K562 (cell line): ENCODE data around the gene SLC39A3. TPM values are rescaled to one million over a fixed set of nuclear protein-coding genes. Genes with fewer than 3 reads are reported as not detected.

Experiments used
- ATAC-seq: fragments of 200-7000 bp; cut with Tn5 transposase; 3 replicates; pipeline ENCODE4 v1.9.1; 2020; ENCODE audit warnings: moderate library complexity
- BruUV-seq: library from RNA; stranded (reverse); fragments of 400-500 nt; replicated peaks from 2 replicates; lab custom pipeline; 2021; lab: Mats Ljungman, UMichigan
- CTCF ChIA-PET: fragments of 300-600 bp; formaldehyde crosslinking; extraction: SDS; loops from one replicate; lab custom pipeline; 2021; ENCODE audit warnings: low intra/inter-chr PET ratio; lab: Yijun Ruan, JAX
- POLR2A ChIA-PET: fragments of 300-600, 350-650 bp; sonication (Branson Sonifier 250); formaldehyde crosslinking; extraction: SDS; loops from one replicate; lab custom pipeline; 2021; ENCODE audit warnings: antibody characterized with exemption, inconsistent platforms; lab: Yijun Ruan, JAX
- DNase-seq, 4 experiments: peaks; one replicate each; pipeline versions ENCODE4 v3.0.0 to v3.0.0-alpha.2; 2011 to 2018; ENCODE audit warnings: low spot score in 3 of 4, mixed read lengths in 3 of 4; ENCODE audit errors: extremely low read depth in 1 of 4
- FAIRE-seq: peaks from 2 replicates; lab custom pipeline; 2011; peaks lifted over from hg19 to GRCh38; lab: Jason Lieb, UNC
- H2AFZ ChIP-seq: 2 replicates; pipeline ENCODE4 v1.6.0; 2011; ENCODE audit warnings: low read depth, low read length, control low read depth, inconsistent platforms
- H3K27ac ChIP-seq: fragments of 200-600 bp; 3 replicates; pipeline ENCODE4 v1.8.0; 2011; ENCODE audit warnings: low read depth, mild to moderate bottlenecking, control low read depth, inconsistent platforms, low read length, moderate library complexity, mixed read lengths; ENCODE audit errors: extremely low read depth
- H3K27me3 ChIP-seq, 2 experiments: fragments of 300-600 bp in 1 of 2; 2 replicates in 1 of 2; 3 replicates in 1 of 2; pipeline versions ENCODE4 v1.6.0 to v1.8.0; 2011; ENCODE audit warnings: inconsistent platforms in 2 of 2, low read length in 2 of 2, mild to moderate bottlenecking in 1 of 2, mixed read lengths in 1 of 2, moderate library complexity in 1 of 2; ENCODE audit not compliant: control insufficient read depth in 2 of 2, insufficient read depth in 2 of 2
- H3K36me3 ChIP-seq: fragments of 300-600 bp; 3 replicates; pipeline ENCODE4 v1.8.0; 2011; ENCODE audit warnings: mild to moderate bottlenecking, low read length, inconsistent platforms; ENCODE audit not compliant: control insufficient read depth, insufficient read depth
- H3K4me1 ChIP-seq, 2 experiments: fragments of 200-600 bp in 1 of 2; replicated peaks in 1 of 2; 2 replicates in 1 of 2; 3 replicates in 1 of 2; pipeline versions ENCODE4 v1.5.1 to v1.8.0; 2011; ENCODE audit warnings: inconsistent platforms in 2 of 2, low read length in 2 of 2, mild to moderate bottlenecking in 1 of 2, mixed read lengths in 1 of 2, moderate library complexity in 1 of 2; ENCODE audit not compliant: control insufficient read depth in 2 of 2, insufficient read depth in 2 of 2
- H3K4me2 ChIP-seq: 2 replicates; pipeline ENCODE4 v1.6.1; 2011; ENCODE audit warnings: low read length, control low read depth, inconsistent platforms, mixed read lengths; ENCODE audit not compliant: insufficient read depth
- H3K4me3 ChIP-seq: fragments of 200-600 bp; sonication (generic), shearing (Covaris generic); 2 replicates; pipeline ENCODE4 v1.5.1; 2016; ENCODE audit warnings: control low read depth, inconsistent platforms
- H3K79me2 ChIP-seq: fragments of 200-600 bp; 3 replicates; pipeline ENCODE4 v1.8.0; 2011; ENCODE audit warnings: low read length, inconsistent platforms; ENCODE audit not compliant: control insufficient read depth, insufficient read depth
- H3K9ac ChIP-seq, 2 experiments: 2 replicates each; pipeline versions ENCODE4 v1.6.0 to v1.6.1; 2011; ENCODE audit warnings: low read depth in 2 of 2, low read length in 2 of 2, control low read depth in 1 of 2, inconsistent platforms in 1 of 2, mild to moderate bottlenecking in 1 of 2, mixed read lengths in 1 of 2; ENCODE audit not compliant: insufficient read depth in 1 of 2
- H3K9me1 ChIP-seq: one replicate; pipeline ENCODE4 v1.6.0; 2011; ENCODE audit warnings: inconsistent platforms, mild to moderate bottlenecking, low read length, moderate library complexity; ENCODE audit not compliant: control insufficient read depth, insufficient read depth
- H3K9me3 ChIP-seq: replicated peaks from 2 replicates; pipeline ENCODE4 v1.5.1; 2011; ENCODE audit warnings: low read depth, low read length, inconsistent platforms; ENCODE audit not compliant: control insufficient read depth, insufficient read depth
- H4K20me1 ChIP-seq: replicated peaks from 2 replicates; pipeline ENCODE4 v1.6.1; 2011; ENCODE audit warnings: low read length, inconsistent platforms, mixed read lengths; ENCODE audit not compliant: control insufficient read depth, insufficient read depth
- RBFOX2 ChIP-seq: fragments of 200-400 bp; formaldehyde crosslinking; IDR thresholded peaks from 2 replicates; pipeline ENCODE4 v1.6.1; 2017; ENCODE audit warnings: low read depth, mild to moderate bottlenecking, low read length, moderate library complexity
- ZBTB33 ChIP-seq: sonication (generic); formaldehyde crosslinking; IDR thresholded peaks from 2 replicates; pipeline ENCODE4 v1.8.1; 2023; ENCODE audit warnings: mild to moderate bottlenecking, missing genetic modification reagents
- ZNF12 ChIP-seq: sonication (generic); formaldehyde crosslinking; IDR thresholded peaks from 2 replicates; pipeline ENCODE4 v1.4.0; 2020; ENCODE audit warnings: mild to moderate bottlenecking, missing genetic modification reagents
- WGBS: fragments of 100-300 bp; shearing (Covaris generic); methylation state at CpG from one replicate; pipeline ENCODE4 v1.1.6; 2016; ENCODE audit warnings: low coverage, mixed read lengths; ENCODE audit not compliant: insufficient coverage; ENCODE audit errors: missing lambda C conversion rate; 5-methylcytosine and 5-hydroxymethylcytosine counted together
- in situ Hi-C: fragments of 300-500 bp; cut with MboI; formaldehyde crosslinking; loops from 4 replicates; pipeline ENCODE4 v1.15.0; 2018; ENCODE audit warnings: inconsistent platforms, mixed read lengths
- intact Hi-C: fragments of 100-400 bp; cut with micrococcal nuclease; formaldehyde crosslinking; loops from 2 replicates; pipeline ENCODE4 v1.14.2; 2022
- polyA plus RNA-seq, 8 experiments: library from polyadenylated mRNA; depleted of rRNA in 4 of 8; stranded (reverse) in 5 of 8; unstranded in 3 of 8; fragments of >200 nt; fragmentation: Nextera tagmentation in 2 of 8; fragmentation: Illumina TruSeq in 1 of 8; extraction: Ambion mirVana in 2 of 8; extraction: Trizol in 1 of 8; gene quantifications; 2 replicates each; pipeline versions ENCODE4 v1.2.1 to v1.2.3, GENCODE V29; 2011 to 2014; ENCODE audit warnings: inconsistent platforms in 1 of 8, missing spikeins in 1 of 8
- total RNA-seq, 7 experiments: library from RNA; depleted of rRNA in 6 of 7; stranded (reverse); fragments of >200 nt in 6 of 7; fragmentation: Illumina TruSeq in 2 of 7; extraction: Trizol in 2 of 7; gene quantifications; 2 replicates each; pipeline versions ENCODE4 v1.2.1 to v1.2.3, GENCODE V29; 2011 to 2021; ENCODE audit warnings: low replicate concordance in 1 of 7

The SLC39A3 gene
- total and polyA plus RNA-seq, 9 of the 15 experiments (the other 6 are each of a cell fraction or from before 2014, with no cell fraction given), result 2.3 to 215 (median 127) TPM

GRCh38 chr19:2717638-2718541, 21.9 kb downstream of the SLC39A3 start:
- POLR2A ChIA-PET, result interaction anchor here (0.7 to 1.8 kb wide), 3 partner anchors 12 to 241 kb away, joined by 3 to 5 read pairs (median 4); no protein-coding TSS in a partner anchor
- WGBS, result 73% methylated on average over 40 of the region's 52 CpGs
- H3K27me3 ChIP-seq, result no peaks in the 10 kb centered on the region

More at GRCh38 chr19:2717638-2718541, 21.9 kb downstream of the SLC39A3 start:
- H3K4me1 ChIP-seq, result peaks cover 5 to 42% of the 10 kb centered on the region in 2 experiments
- no TSS peak for BruUV-seq
- no peaks in the 10 kb centered on the region for H4K20me1 ChIP-seq
- H3K36me3 ChIP-seq, result no peaks in the 10 kb centered on the region
- no peak overlapping the region for H3K4me2 ChIP-seq
- H3K79me2 ChIP-seq, result no peaks in the 10 kb centered on the region
- DNase-seq (no peak), FAIRE-seq (no peak)
- intact Hi-C loops, result no loop called here
- no peak overlapping the region for H2AFZ ChIP-seq
- in situ Hi-C loops, result no loop called here
- H3K9me3 ChIP-seq, result 0 out of 2 replicates have a peak, but pooled peaks cover 4% of the 10 kb centered on the region
- H3K9me1 ChIP-seq, result no peaks in the 10 kb centered on the region
- peak overlapping the region in 1 of 2 experiments; percentile 52; a peak in 1 of 4 replicates for H3K9ac ChIP-seq
- TF ChIP-seq ZNF12 (CRISPR knock-in tag), result no peak
- 0 out of 2 replicates have a peak, but pooled peaks have one; percentile 27 for TF ChIP-seq RBFOX2
- peak; percentile 71; the same call in 1 of the 2 replicates for TF ChIP-seq ZBTB33 (CRISPR knock-in tag)
- TF ChIP-seq, all 486 proteins: peak for 2
- Histone ChIP-seq H3K4me3 (no peak overlapping the region), H3K27ac (no peak overlapping the region)
- CTCF ChIA-PET, result no interaction called here
- ATAC-seq, result no peak
